Cardiac muscle cell (in vitro differentiated cells and primary cell): Measurements from ENCODE around the gene EMC10. TPM values are rescaled to one million over a fixed set of nuclear protein-coding genes. Genes with fewer than 3 reads are reported as not detected.

Experiments used
- DNase-seq, 2 donors: peaks; one replicate each; pipeline versions ENCODE4 v3.0.0 to v3.0.0-alpha.2; 2010 to 2017; ENCODE audit warnings: low read depth in 1 of 2, low spot score in 1 of 2
- H3K27ac ChIP-seq: fragments of 200-600 bp; sonication (generic); 2 replicates; pipeline ENCODE4 v1.5.1; 2016
- H3K27me3 ChIP-seq: fragments of 200-600 bp; sonication (generic); 2 replicates; pipeline ENCODE4 v1.6.0; 2016; ENCODE audit warnings: control low read depth
- H3K36me3 ChIP-seq: fragments of 200-600 bp; sonication (generic); 2 replicates; pipeline ENCODE4 v1.5.1; 2016; ENCODE audit warnings: control low read depth
- H3K4me1 ChIP-seq: fragments of 200-600 bp; sonication (generic); 2 replicates; pipeline ENCODE4 v1.8.1; 2017; ENCODE audit warnings: low read depth, mild to moderate bottlenecking, mixed run types
- H3K4me3 ChIP-seq: fragments of 200-600 bp; sonication (generic); 2 replicates; pipeline ENCODE4 v1.5.1; 2016; ENCODE audit warnings: mild to moderate bottlenecking
- H3K9me3 ChIP-seq: fragments of 200-600 bp; sonication (generic); 2 replicates; pipeline ENCODE4 v1.5.1; 2017; ENCODE audit warnings: low read depth, mild to moderate bottlenecking, control low read depth
- polyA plus RNA-seq: library from polyadenylated mRNA; unstranded; fragments of >200 nt; fragmentation: Nextera tagmentation; extraction: Ambion mirVana; gene quantifications from 2 replicates; pipeline ENCODE4 v1.2.1, GENCODE V29; 2016
- total RNA-seq: library from RNA; depleted of rRNA; stranded (reverse); fragments of >200 nt; gene quantifications from 2 replicates; pipeline ENCODE4 v1.2.3, GENCODE V29; 2016
- TF ChIP-seq, protein P1 (sequence below): IDR thresholded peaks from 2 replicates; pipeline ENCODE4 v1.5.1; 2012; ENCODE audit warnings: low read depth, mild to moderate bottlenecking, low read length

The EMC10 gene
- total and polyA plus RNA-seq, 2 experiments from 2014 or later = 280 to 308 TPM

DNA sequence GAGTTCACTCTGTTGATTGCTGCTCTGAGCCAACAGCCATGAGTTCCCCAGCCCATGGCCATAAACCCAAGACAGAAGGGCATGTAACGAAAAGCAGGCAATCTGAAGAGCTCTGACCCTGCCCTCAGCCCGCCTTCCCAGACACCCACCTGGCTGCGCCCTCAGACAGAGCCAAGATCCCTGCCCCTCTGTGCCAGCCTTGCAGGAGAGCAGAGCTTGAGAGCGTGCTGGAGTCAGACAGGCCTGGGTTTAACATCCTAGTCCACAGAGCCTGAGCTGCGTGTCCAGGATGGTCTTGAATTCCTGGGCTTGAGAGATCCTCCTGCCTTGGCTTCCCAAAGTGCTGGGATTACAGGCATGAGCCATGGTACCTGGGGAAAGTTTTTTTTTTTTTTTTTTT, 19.0 kb upstream of the EMC10 start:
- Histone ChIP-seq H3K4me3 (no peak overlapping the region), H3K9me3 (no peaks in the 10 kb centered on the region)

DNA sequence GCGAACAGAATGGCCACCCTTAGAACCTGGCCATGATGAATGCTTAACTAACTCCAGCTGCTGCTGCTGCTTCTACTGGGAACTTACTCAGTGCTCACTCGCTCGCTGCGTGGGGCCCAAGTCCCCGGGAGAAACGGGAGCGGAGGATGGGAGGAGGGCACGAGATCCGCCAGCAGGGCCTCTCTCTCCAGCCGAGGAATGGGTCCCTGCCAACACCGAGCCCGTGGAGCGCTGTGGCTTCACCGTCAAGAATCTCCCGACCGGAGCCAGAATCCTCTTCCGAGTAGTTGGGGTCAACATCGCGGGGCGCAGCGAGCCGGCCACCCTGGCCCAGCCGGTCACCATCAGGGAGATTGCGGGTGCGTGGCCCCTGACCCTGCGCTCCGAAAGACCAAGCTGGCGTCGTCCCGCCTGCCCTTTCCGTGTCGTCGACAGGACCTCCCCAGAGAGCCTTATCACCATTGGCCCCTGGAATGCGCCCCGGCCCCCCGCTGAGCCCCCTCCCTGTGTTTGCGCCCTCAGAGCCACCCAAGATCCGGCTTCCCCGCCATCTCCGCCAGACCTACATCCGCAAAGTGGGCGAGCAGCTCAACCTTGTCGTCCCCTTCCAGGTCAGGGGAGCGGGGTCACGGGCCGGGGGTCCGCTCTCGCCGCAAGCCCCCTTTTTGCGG, 17.8 kb upstream of the EMC10 start:
- H3K4me1 ChIP-seq = no peaks in the 10 kb centered on the region
- H3K27ac ChIP-seq = no peak overlapping the region
- no peaks in the 10 kb centered on the region for H3K27me3 ChIP-seq
- TF ChIP-seq, protein P1, sequence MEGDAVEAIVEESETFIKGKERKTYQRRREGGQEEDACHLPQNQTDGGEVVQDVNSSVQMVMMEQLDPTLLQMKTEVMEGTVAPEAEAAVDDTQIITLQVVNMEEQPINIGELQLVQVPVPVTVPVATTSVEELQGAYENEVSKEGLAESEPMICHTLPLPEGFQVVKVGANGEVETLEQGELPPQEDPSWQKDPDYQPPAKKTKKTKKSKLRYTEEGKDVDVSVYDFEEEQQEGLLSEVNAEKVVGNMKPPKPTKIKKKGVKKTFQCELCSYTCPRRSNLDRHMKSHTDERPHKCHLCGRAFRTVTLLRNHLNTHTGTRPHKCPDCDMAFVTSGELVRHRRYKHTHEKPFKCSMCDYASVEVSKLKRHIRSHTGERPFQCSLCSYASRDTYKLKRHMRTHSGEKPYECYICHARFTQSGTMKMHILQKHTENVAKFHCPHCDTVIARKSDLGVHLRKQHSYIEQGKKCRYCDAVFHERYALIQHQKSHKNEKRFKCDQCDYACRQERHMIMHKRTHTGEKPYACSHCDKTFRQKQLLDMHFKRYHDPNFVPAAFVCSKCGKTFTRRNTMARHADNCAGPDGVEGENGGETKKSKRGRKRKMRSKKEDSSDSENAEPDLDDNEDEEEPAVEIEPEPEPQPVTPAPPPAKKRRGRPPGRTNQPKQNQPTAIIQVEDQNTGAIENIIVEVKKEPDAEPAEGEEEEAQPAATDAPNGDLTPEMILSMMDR = no peak
- H3K36me3 ChIP-seq = no peaks in the 10 kb centered on the region
- H3K9me3 ChIP-seq = no peaks in the 10 kb centered on the region
- no peak overlapping the region for H3K4me3 ChIP-seq
- DNase-seq = peak in 1 of 2 donors; percentile 37

More for the DNA sequence above, 19.0 kb upstream of the EMC10 start:
- TF ChIP-seq, protein P1 = no peak
- no peaks in the 10 kb centered on the region for H3K27me3 ChIP-seq
- H3K36me3 ChIP-seq = no peaks in the 10 kb centered on the region
- no peaks in the 10 kb centered on the region for H3K4me1 ChIP-seq
- no peak for DNase-seq
- no peak overlapping the region for H3K27ac ChIP-seq

DNA sequence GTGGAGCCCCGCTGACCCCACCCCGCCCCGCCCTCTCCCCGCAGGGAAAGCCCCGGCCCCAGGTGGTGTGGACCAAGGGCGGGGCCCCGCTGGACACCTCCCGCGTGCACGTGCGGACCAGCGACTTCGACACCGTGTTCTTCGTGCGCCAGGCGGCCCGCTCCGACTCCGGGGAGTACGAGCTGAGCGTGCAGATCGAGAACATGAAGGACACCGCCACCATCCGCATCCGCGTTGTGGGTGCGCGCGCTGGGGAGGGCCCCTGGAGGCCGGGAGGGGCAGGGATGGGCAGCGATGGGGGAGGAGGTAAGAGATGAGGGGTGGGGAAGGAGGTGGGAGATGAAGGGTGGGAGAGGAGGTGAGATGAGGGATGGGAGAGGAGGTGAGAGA, 17.2 kb upstream of the EMC10 start:
- Histone ChIP-seq H3K36me3 (no peaks in the 10 kb centered on the region), H3K4me3 (no peak overlapping the region), H3K9me3 (no peaks in the 10 kb centered on the region), H3K27ac (no peak overlapping the region), H3K4me1 (no peaks in the 10 kb centered on the region), H3K27me3 (no peaks in the 10 kb centered on the region)
- TF ChIP-seq, protein P1 = no peak
- DNase-seq = no peak

DNA sequence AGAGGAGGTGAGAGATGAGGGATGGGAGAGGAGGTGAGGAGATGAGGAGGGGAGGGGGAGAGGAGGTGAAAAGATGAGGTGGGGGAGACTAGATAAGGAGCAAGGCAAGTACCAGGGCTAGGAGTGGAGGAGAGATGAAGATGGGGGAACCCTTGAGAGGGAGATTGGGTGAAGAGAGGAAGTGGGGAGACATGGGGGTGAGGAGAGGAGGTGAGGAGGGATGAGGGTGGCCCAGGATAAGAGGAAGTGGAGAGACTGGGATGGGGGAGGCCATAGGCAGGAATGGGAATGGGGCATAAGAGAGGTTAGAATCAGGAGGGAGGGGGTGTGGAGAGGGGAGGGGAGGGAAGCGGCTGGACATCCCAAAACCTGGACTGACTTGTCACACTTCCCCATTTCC, 16.7 kb upstream of the EMC10 start:
- Histone ChIP-seq H3K36me3 (no peaks in the 10 kb centered on the region), H3K9me3 (no peaks in the 10 kb centered on the region), H3K27me3 (no peaks in the 10 kb centered on the region), H3K4me1 (no peaks in the 10 kb centered on the region), H3K27ac (no peak overlapping the region), H3K4me3 (no peak overlapping the region)
- TF ChIP-seq, protein P1 = no peak
- DNase-seq = no peak

DNA sequence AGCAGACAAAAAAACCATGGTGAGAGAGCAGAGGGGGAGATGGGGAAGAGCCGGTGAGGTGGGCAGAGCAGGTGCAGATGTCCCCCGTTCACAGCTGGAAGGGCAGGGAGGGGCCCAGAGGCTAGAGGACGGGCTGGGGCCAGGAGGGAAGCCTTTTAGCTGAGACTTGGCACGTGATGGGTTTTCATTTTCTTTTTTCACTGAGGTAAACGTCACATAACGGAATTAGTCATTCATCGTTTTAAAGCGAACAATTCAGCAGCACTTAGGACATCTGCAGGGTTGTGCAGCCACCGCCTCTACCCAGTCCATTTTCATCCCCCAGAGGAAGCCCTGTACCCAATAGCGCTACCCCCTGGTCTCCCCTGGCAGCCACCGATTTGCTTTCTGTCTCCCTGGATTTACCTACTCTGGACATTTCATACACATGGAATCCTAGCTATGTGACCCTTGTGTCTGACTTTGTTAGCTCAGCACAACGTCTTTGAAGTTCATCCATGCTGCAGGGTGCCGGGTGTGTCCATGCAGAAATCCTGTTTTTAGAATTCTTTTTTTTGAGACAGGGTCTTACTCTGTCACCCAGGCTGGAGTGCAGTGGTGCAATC, 16.0 kb upstream of the EMC10 start:
- H3K36me3 ChIP-seq = no peaks in the 10 kb centered on the region
- H3K4me1 ChIP-seq = no peaks in the 10 kb centered on the region
- DNase-seq = peak in 1 of 2 donors; percentile 22
- H3K4me3 ChIP-seq = no peak overlapping the region
- no peak overlapping the region for H3K27ac ChIP-seq
- TF ChIP-seq, protein P1 = no peak
- H3K27me3 ChIP-seq = no peaks in the 10 kb centered on the region
- H3K9me3 ChIP-seq = no peaks in the 10 kb centered on the region
